SK-N-SH treated with all-trans-retinoic acid at 6 μM for 48 hours (cell line): Measurements from ENCODE around the gene FOXN3.

Source experiments
- BACH2 ChIP-seq: fragments of 250-450 bp; sonication (Bioruptor Pico); IDR thresholded peaks from 2 replicates; pipeline ENCODE4 v1.9.0; 2021; ENCODE audit warnings: mild to moderate bottlenecking, borderline replicate concordance
- PATZ1 ChIP-seq: fragments of 250-450 bp; sonication (Bioruptor Pico); IDR thresholded peaks from 2 replicates; pipeline ENCODE4 v1.8.0; 2020; ENCODE audit warnings: mild to moderate bottlenecking, moderate library complexity, borderline replicate concordance
- ZC3H10 ChIP-seq: fragments of 250-450 bp; sonication (Bioruptor Pico); IDR thresholded peaks from 2 replicates; pipeline ENCODE4 v1.5.1; 2021; ENCODE audit warnings: mild to moderate bottlenecking, moderate library complexity
- ZFP30 ChIP-seq: fragments of 450-650 bp; formaldehyde crosslinking; IDR thresholded peaks from 2 replicates; pipeline ENCODE4 v1.5.0; 2022; ENCODE audit warnings: mild to moderate bottlenecking, moderate library complexity

- TF ChIP-seq PATZ1 (CRISPR knock-in tag) (no peak), BACH2 (CRISPR knock-in tag) (no peak), ZFP30 (CRISPR knock-in tag) (no peak), ZC3H10 (no peak)
Measured at GRCh38 chr14:89108608-89109007, 308.4 kb downstream of the FOXN3 start.
